ENCODE measurements around the gene PSME3IP1.

PSME3IP1 gene

DNA sequence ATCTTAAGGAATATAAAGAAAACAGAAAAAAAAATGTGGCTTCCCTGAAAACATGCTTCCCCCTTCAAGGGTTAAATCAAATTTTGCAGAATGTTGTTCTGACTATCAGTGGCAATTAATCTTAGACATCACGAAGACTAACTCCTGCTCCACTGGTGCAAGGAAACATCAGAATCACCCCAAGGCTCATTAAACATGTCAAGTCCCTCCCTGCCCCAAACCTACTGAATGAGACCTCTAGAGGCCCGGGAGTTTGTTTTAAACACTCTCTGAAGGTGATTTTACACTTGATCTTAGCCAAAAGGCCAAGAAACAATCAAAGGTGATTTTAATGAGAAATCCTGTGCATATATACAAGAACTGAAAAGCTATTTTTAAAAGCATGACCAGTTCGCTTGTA is 18.3 kb downstream of the PSME3IP1 start:
- no peak overlapping the region for H3K4me3 ChIP-seq (ENCODE audit: low read depth, low read length)
- no peak for DNase-seq (ENCODE audit: low read depth)
- no peak for TF ChIP-seq CTCF (IDR thresholded peaks at IDR 0.05; ENCODE audit: low read depth, low read length, missing control alignments)

- DNase-seq (ENCODE audit: low read depth), result no peak
- no peak overlapping the region for H3K4me3 ChIP-seq (ENCODE audit: low read depth, low read length)
- no peak for TF ChIP-seq CTCF (IDR thresholded peaks at IDR 0.05; ENCODE audit: low read depth, low read length, missing control alignments)
These were observed 18.9 kb downstream of the PSME3IP1 start for GRCh38 chr16:57166951-57167350.

GRCh38 chr16:57166451-57166850 is 19.4 kb downstream of the PSME3IP1 start:
- no peak for DNase-seq (ENCODE audit: low read depth)
- no peak for TF ChIP-seq CTCF (IDR thresholded peaks at IDR 0.05; ENCODE audit: low read depth, low read length, missing control alignments)

DNA sequence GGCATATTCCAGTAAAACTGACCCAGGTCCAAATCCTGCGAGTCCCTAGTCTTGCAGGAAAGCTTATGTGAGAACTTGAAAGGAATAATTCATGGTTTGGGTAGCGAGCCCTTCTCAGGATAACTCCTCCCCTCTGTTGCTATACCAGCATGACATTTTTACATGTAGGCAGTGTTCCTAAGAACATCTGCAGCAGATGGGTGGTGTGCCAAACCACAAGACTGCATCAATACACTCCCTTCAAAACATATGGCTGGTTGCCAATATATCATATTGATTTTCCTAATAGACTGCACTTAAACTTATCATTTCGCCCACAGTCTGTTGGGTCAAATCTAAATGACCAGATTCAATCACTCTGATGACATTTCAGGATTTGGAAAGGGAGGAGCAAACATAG is 19.9 kb downstream of the PSME3IP1 start:
- DNase-seq (ENCODE audit: low read depth), result no peak
- no peak for TF ChIP-seq CTCF (IDR thresholded peaks at IDR 0.05; ENCODE audit: low read depth, low read length, missing control alignments)
- no peak overlapping the region for H3K4me3 ChIP-seq (ENCODE audit: low read depth, low read length)

More at GRCh38 chr16:57166451-57166850, 19.4 kb downstream of the PSME3IP1 start:
- H3K4me3 ChIP-seq (ENCODE audit: low read depth, low read length), result no peak overlapping the region

DNA sequence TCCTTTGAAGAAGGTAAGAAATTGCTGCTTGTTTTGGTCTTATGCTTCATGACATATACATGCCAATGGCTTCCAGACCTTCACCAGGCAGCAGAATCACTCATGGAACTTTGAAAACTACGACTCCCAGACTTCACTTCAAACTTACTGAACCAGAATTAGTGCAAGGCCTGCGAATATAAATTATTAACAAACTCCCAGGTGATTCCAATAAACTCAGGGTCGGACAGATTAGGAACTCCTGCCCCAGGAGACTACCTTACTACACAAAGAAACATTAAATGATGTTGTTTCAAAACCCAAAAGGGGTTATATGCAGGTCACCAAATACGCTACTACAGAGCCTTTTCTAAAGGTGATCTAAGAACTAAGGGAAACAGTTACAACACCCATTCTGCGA is 20.4 kb downstream of the PSME3IP1 start:
- TF ChIP-seq CTCF (IDR thresholded peaks at IDR 0.05; ENCODE audit: low read depth, low read length, missing control alignments), result no peak
- H3K4me3 ChIP-seq (ENCODE audit: low read depth, low read length), result no peak overlapping the region
- no peak for DNase-seq (ENCODE audit: low read depth)

GRCh38 chr16:57163842-57164241 is 22.0 kb downstream of the PSME3IP1 start:
- H3K4me3 ChIP-seq (ENCODE audit: low read depth, low read length), result no peak overlapping the region
- DNase-seq (ENCODE audit: low read depth), result no peak
- TF ChIP-seq CTCF (IDR thresholded peaks at IDR 0.05; ENCODE audit: low read depth, low read length, missing control alignments), result no peak

DNA sequence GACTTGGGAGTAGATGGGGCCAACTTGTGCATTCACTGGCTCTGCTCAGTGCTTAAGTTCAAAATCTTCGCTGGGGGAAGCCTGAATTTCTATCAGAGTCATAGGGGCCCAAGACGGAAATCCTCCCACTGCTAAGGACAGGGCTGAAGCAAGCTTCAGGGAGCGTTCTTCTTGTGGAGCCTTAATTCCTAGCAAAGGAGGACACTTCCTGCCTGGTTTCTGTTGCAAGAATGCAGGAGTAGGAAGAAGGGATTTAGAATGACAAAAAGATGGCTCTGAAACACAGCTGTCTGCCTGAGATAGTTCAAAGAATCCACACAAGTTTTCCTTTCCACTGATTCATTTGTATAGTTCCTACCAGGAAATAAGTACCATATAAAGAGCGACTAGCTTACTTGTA is 26.4 kb downstream of the PSME3IP1 start:
- no peak for TF ChIP-seq CTCF (IDR thresholded peaks at IDR 0.05; ENCODE audit: low read depth, low read length, missing control alignments)
- no peak for DNase-seq (ENCODE audit: low read depth)
- H3K4me3 ChIP-seq (ENCODE audit: low read depth, low read length), result no peak overlapping the region
